HUES48 (cell line): ENCODE data around the gene SEC22B.
A peak's percentile ranks its signal among the peaks of the same experiment; 100 is the strongest.
"Not testable (repeated sequence)": the region's sequence is repeated elsewhere in the genome, so short reads cannot be mapped to it uniquely, and the experiment has no call there.

Experiments
- H3K27ac ChIP-seq: one replicate; pipeline ENCODE4 v1.7.0; 2013; ENCODE audit warnings: low read depth, low read length, inconsistent platforms
- H3K27me3 ChIP-seq: 2 replicates; pipeline ENCODE4 v1.6.1; 2013; ENCODE audit warnings: mild to moderate bottlenecking, low read length; ENCODE audit not compliant: control insufficient read depth, insufficient read depth
- H3K36me3 ChIP-seq: 2 replicates; pipeline ENCODE4 v1.6.1; 2013; ENCODE audit warnings: low read length; ENCODE audit not compliant: control insufficient read depth, insufficient read depth
- H3K4me1 ChIP-seq: 2 replicates; pipeline ENCODE4 v1.6.1; 2013; ENCODE audit warnings: mild to moderate bottlenecking, low read length; ENCODE audit not compliant: control insufficient read depth, insufficient read depth
- H3K4me3 ChIP-seq: 2 replicates; pipeline ENCODE4 v1.5.1; 2013; ENCODE audit warnings: mild to moderate bottlenecking, low read depth, low read length
- H3K9ac ChIP-seq: 2 replicates; pipeline ENCODE4 v1.6.1; 2013; ENCODE audit warnings: mild to moderate bottlenecking, low read depth, low read length, moderate library complexity
- H3K9me3 ChIP-seq: 2 replicates; pipeline ENCODE4 v1.6.1; 2013; ENCODE audit warnings: low read length; ENCODE audit not compliant: control insufficient read depth, insufficient read depth

The SEC22B gene

DNA sequence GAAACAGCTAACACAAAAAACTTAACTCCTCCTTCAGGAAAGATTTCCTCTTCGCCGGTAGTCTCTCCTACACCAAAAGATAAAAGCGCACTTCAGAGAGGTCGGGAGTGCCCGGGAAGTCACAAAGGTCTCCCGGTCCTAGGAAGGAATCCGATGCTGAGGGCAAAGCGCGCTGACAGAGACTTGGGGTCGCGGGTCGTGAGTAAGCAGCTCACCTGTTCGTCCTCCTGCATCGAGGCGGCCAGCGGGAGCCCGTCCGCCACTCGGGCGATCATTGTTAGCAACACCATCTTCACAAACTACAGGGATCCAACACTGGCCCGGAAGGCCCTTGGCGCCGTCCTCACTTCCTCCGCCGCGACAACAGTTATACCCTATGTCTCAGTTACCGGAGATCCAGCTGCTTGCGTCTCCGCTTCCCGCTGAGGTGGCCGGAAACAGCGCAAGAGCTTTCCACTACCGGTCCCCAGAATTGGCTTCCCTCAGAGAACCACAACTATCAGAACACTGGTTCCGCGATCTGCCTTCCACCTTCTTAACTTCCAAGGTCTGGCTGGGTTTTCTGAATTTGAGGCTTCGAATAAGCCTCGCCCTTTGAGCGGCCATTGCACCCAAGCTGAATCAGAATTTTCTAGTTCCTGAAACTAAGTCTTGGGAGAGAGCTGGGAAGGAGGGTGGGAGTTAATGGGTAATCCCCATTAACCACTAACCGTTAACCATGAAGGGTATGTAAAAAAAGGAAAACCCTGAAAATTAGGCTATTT, at the start of gene SEC22B:
Gene SEC22B, minus strand, starts transcription at position 429 of the 764 bp plus-strand sequence. Its CDS starts 139 bp downstream, at position 290.
- Histone ChIP-seq H3K27ac (peak within 1 kb of the TSS; percentile 98), H3K27me3 (no peaks in the 10 kb centered on the region), H3K9me3 (no peaks in the 10 kb centered on the region), H3K4me1 (peaks cover 15% of the 10 kb centered on the region), H3K4me3 (peak within 1 kb of the TSS; percentile 100), H3K36me3 (no peaks in the 10 kb centered on the region), H3K9ac (peak within 1 kb of the TSS; percentile 95)

DNA sequence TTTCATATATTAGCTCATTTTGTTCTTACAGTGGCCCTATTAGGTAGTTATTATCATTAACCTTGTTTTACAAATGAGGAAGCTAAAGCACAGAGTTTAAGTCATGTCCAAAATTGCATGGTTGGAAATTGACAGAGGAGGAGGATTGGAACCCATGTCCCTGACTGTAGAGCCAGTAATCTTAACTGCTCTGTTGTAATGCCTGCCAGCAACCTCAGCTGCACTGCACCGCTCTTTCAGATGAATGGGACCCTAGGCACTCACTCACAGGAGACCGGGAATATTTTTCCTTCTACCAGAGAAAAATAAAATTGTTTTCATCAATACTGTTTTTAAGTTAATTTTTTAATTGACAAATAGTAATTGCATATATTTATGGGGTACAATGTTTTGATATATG, 41.6 kb upstream of the SEC22B start:
- H3K27me3 ChIP-seq, H3K4me1 ChIP-seq, H3K36me3 ChIP-seq, H3K9ac ChIP-seq, H3K4me3 ChIP-seq, H3K9me3 ChIP-seq, H3K27ac ChIP-seq: not testable (repeated sequence)

DNA sequence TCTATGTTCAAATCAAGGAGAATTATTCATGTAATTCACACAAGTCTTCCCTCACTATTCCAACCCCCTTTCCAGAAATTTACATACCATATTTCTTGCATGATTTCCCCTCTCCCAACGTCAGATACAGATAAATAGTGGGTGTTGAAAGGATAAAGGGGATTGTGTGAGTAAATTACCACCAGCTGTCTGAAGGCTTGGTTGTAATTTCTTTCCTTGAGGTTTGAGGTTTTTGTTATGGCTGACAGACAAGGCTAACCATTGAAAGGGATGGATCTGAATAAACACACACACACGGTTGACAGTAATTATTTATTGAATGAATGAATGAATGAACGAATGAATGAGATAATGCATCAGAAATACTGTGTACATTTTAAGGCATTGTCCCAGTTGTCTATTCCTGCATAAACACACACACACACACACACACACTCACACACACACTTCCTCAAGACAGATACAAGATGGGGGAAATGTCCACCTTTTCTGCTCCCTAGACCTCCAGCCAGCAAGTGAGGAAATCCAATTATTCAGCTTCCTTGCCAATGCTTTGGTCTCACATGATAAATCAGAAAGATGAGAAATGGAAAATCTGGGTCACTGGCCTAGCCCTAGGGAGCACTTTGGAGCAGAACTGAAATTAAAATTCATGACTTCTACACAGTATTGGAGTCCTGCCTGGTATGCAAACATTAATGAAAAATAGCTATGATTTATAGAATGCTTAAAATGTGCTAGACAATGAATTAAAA, 41.0 kb upstream of the SEC22B start:
- not testable (repeated sequence) for H3K27ac ChIP-seq, H3K4me1 ChIP-seq, H3K9me3 ChIP-seq, H3K27me3 ChIP-seq, H3K36me3 ChIP-seq, H3K4me3 ChIP-seq, H3K9ac ChIP-seq

- not testable (repeated sequence) for H3K4me3 ChIP-seq, H3K27me3 ChIP-seq, H3K9ac ChIP-seq, H3K9me3 ChIP-seq, H3K4me1 ChIP-seq, H3K36me3 ChIP-seq, H3K27ac ChIP-seq
Measured at GRCh38 chr1:120213606-120214005, 37.3 kb upstream of the SEC22B start.

DNA sequence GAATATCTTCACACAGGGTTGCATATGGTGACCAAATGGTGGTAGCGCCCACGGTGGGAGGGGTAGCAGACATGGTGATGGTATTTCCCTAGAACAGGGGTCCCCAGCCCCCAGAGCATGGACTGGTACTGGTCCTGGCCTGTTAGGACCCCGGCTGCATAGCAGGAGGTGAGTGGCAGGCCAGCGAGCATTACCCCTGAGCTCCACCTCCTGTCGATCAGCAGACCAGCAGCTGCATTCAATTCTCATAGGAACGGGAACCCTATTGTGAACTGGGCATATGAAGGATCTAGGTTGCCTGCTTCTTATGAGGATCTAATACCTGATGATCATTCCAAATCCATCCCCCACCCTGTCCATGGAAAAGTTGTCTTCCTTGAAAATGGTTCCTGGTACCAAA, 34.4 kb upstream of the SEC22B start:
- H3K27ac ChIP-seq, H3K4me3 ChIP-seq, H3K9ac ChIP-seq, H3K9me3 ChIP-seq, H3K4me1 ChIP-seq, H3K36me3 ChIP-seq, H3K27me3 ChIP-seq: not testable (repeated sequence)

- not testable (repeated sequence) for H3K4me1 ChIP-seq, H3K36me3 ChIP-seq, H3K9me3 ChIP-seq, H3K9ac ChIP-seq, H3K27ac ChIP-seq
- Histone ChIP-seq H3K27me3 (peaks cover 11% of the 10 kb centered on the region), H3K4me3 (peak overlapping the region; percentile 53)
Measured at GRCh38 chr1:120196863-120197775, 20.8 kb upstream of the SEC22B start.

DNA sequence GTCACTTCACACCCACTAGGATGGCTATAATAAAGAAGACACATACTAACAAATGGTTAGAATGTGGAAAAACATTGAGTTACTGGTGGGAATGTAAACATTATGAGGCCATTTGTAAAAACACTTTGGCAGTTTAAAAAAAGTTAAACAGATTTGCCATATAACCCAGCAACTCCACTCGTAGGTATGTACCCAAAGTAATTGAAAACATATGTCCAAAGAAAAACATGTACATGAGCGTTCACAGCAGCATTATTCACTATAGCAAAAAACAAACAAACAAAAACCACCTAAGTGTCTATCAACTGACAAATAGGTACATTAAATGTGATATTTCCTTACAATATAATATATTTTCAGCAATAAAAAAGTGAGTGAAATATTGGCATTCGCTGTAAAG, 12.3 kb upstream of the SEC22B start:
- H3K27ac ChIP-seq, H3K27me3 ChIP-seq, H3K4me1 ChIP-seq, H3K4me3 ChIP-seq, H3K9ac ChIP-seq, H3K9me3 ChIP-seq, H3K36me3 ChIP-seq: not testable (repeated sequence)

GRCh38 chr1:120182176-120182707, 5.9 kb upstream of the SEC22B start:
- not testable (repeated sequence) for H3K9ac ChIP-seq, H3K9me3 ChIP-seq, H3K36me3 ChIP-seq, H3K4me3 ChIP-seq, H3K27me3 ChIP-seq, H3K27ac ChIP-seq
- peaks cover 15% of the 10 kb centered on the region for H3K4me1 ChIP-seq

- not testable (repeated sequence) for H3K36me3 ChIP-seq, H3K27me3 ChIP-seq, H3K9me3 ChIP-seq, H3K9ac ChIP-seq
- H3K4me1 ChIP-seq: peaks cover 15% of the 10 kb centered on the region
- peak overlapping the region; percentile 84 for H3K27ac ChIP-seq
- H3K4me3 ChIP-seq: peak overlapping the region; percentile 16; the same call in 1 of the 2 replicates
Measured at GRCh38 chr1:120179811-120180690, 3.7 kb upstream of the SEC22B start.
